Suprapubic skin (tissue), 4 donors: ENCODE results near the gene KRTAP12-2. TPM values are rescaled to one million over a fixed set of nuclear protein-coding genes. Genes with fewer than 3 reads are reported as not detected.

Experiments used
- DNase-seq, 2 donors: peaks; one replicate each; pipeline ENCODE4 v3.0.0-alpha.2; 2019; ENCODE audit warnings: low spot score in 2 of 2
- H3K27ac ChIP-seq: fragments of 200-600 bp; sonication (generic); one replicate; pipeline ENCODE4 v1.5.1; 2019
- H3K27me3 ChIP-seq: fragments of 200-600 bp; sonication (generic); one replicate; pipeline ENCODE4 v1.5.1; 2019
- H3K36me3 ChIP-seq: fragments of 200-600 bp; sonication (generic); one replicate; pipeline ENCODE4 v1.5.1; 2019
- H3K4me1 ChIP-seq: fragments of 200-600 bp; sonication (generic); one replicate; pipeline ENCODE4 v1.5.1; 2019
- H3K4me3 ChIP-seq: fragments of 200-600 bp; sonication (generic); one replicate; pipeline ENCODE4 v1.5.1; 2019; ENCODE audit warnings: mild to moderate bottlenecking
- H3K9me3 ChIP-seq: fragments of 200-600 bp; sonication (generic); one replicate; pipeline ENCODE4 v1.5.1; 2019
- CTCF ChIP-seq, 2 donors: fragments of 200-600 bp in 1 of 2; fragments of 450-650 bp in 1 of 2; sonication (generic) in 1 of 2; IDR thresholded peaks; one replicate each; pipeline ENCODE4 v1.5.1; 2016 to 2019; ENCODE audit warnings: antibody characterized with exemption in 2 of 2, mild to moderate bottlenecking in 1 of 2, moderate library complexity in 1 of 2
- EP300 ChIP-seq: sonication (generic); formaldehyde crosslinking; IDR thresholded peaks from one replicate; pipeline ENCODE4 v1.6.1; 2017; ENCODE audit warnings: antibody characterized with exemption
- POLR2A ChIP-seq, 2 donors: fragments of 450-650 bp; IDR thresholded peaks; one replicate each; pipeline ENCODE4 v1.6.1; 2017; ENCODE audit warnings: antibody characterized with exemption in 2 of 2, mild to moderate bottlenecking in 2 of 2, moderate library complexity in 2 of 2
- POLR2AphosphoS5 ChIP-seq, 3 donors: sonication (generic); formaldehyde crosslinking; IDR thresholded peaks; one replicate each; pipeline ENCODE4 v1.6.1; 2017; ENCODE audit warnings: antibody characterized with exemption in 3 of 3
- WGBS: methylation state at CpG from one replicate; pipeline ENCODE4 v1.1.5; 2018; 5-methylcytosine and 5-hydroxymethylcytosine counted together
- total RNA-seq, 4 donors: library from RNA; depleted of rRNA; stranded (reverse); fragments of >200 nt; gene quantifications; one replicate each; pipeline ENCODE4 v1.1.0, GENCODE V29; 2016

Gene KRTAP12-2
- total RNA-seq, 4 donors from 2014 or later: 5.6 to 29.3 (median 8.2) TPM; not detected in 1

- H3K36me3 ChIP-seq: no peaks in the 10 kb centered on the region
- DNase-seq: peak in 1 of 2 donors; percentile 37
- TF ChIP-seq CTCF (IDR thresholded peaks at IDR 0.05) (no peak), EP300 (no peak), POLR2AphosphoS5 (IDR thresholded peaks at IDR 0.05) (no peak), POLR2A (IDR thresholded peaks at IDR 0.05) (no peak)
- H3K27me3 ChIP-seq: peaks cover 92% of the 10 kb centered on the region
- no peak overlapping the region for H3K27ac ChIP-seq
- 0% methylated on average over 2 of the region's 25 CpGs for WGBS
- H3K4me1 ChIP-seq: peaks cover 39% of the 10 kb centered on the region
- peak overlapping the region; percentile 36 for H3K4me3 ChIP-seq
- H3K9me3 ChIP-seq: no peaks in the 10 kb centered on the region
These were observed 42.2 kb upstream of the KRTAP12-2 start for GRCh38 chr21:44708866-44709425.

DNA sequence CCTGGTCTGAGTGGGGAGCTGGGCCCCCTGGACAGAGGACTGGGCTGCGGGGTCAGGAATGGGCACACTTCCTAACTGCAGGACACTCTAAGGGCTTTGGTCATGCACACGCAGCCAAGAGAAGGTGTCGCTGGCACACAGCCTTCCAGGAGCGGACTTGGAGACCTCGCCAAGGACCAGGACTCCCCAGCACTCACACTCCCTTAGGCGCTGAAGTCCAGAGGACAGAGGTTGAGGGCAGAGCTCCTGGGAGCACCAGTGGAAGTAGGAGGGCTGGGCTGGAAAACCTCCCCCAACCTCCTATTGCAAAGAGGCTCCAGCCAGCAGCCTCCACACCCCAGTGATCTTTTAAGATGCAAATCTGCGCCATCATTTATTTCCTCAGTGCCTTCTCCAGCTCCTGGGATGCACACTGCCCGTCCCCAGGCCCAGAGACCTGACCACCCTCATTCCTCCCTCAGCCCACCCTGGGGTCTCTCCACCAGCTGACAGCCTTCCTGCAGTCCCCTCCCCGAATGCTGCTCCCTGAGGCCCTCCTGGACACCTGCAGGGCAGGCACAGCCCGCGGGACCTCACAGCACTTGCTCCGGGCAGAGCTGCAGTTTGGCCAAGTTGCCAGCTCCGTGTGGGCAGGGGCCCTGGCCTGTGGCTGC, 41.6 kb upstream of the KRTAP12-2 start:
- Histone ChIP-seq H3K27ac (no peak overlapping the region), H3K36me3 (no peaks in the 10 kb centered on the region), H3K9me3 (no peaks in the 10 kb centered on the region), H3K4me1 (peaks cover 39% of the 10 kb centered on the region), H3K27me3 (peaks cover 92% of the 10 kb centered on the region), H3K4me3 (no peak overlapping the region)
- TF ChIP-seq EP300 (no peak), CTCF (IDR thresholded peaks at IDR 0.05) (no peak), POLR2AphosphoS5 (IDR thresholded peaks at IDR 0.05) (no peak), POLR2A (IDR thresholded peaks at IDR 0.05) (no peak)
- peak in 1 of 2 donors; percentile 69 for DNase-seq
- 7% methylated on average over 5 of the region's 13 CpGs for WGBS

DNA sequence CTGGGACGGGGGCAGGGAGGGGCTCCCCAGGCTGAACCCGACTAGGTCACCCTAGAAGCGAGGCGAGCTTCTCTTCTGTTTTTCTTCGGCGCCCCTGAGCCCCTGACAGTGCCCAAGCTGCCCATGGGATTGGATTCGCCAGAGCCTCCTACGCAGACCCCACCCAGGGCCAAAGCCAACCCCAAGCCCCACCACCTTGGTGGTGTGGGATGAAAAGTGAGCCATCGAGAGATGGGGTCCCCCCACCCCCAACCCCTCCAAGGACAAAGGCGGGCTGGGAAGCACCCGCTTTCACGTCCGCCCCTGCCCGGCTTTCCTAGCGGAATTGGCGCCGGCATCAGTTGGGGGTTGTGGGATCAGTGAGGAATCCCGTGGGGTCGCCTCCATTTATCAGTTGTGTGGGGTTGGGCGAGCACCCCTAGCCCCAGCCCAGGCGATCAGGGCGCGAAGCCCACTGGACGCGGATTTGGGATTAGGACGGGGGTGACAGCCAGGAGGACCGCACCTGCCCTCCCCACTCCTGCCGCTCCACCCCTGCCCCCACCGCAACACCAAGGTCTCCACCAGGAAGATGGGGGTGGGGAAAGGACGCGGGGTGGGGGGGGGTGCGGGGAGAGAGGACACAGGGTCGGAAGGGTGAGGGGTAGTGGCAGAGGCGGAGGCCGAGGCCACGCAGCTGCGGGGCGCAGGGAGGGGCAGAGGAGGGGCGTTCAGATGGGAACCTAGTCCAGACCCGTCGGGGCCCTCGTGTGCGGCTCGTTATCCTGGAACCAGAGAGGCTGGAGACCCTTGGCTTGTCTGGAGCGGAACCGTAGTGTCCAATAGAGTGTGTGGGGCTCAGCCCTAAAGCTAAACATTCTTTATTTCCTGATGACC, 40.2 kb upstream of the KRTAP12-2 start:
- peaks cover 36% of the 10 kb centered on the region for H3K4me1 ChIP-seq
- TF ChIP-seq EP300 (no peak), POLR2AphosphoS5 (IDR thresholded peaks at IDR 0.05) (no peak), CTCF (IDR thresholded peaks at IDR 0.05) (no peak), POLR2A (IDR thresholded peaks at IDR 0.05) (no peak)
- no peak overlapping the region for H3K27ac ChIP-seq
- no peak overlapping the region for H3K4me3 ChIP-seq
- H3K9me3 ChIP-seq: no peaks in the 10 kb centered on the region
- WGBS: 56% methylated on average over 23 of the region's 46 CpGs
- no peaks in the 10 kb centered on the region for H3K36me3 ChIP-seq
- peaks cover 92% of the 10 kb centered on the region for H3K27me3 ChIP-seq
- DNase-seq: peak; percentile 41 to 57

GRCh38 chr21:44706026-44706705, 39.4 kb upstream of the KRTAP12-2 start:
- Histone ChIP-seq H3K36me3 (no peaks in the 10 kb centered on the region), H3K9me3 (no peaks in the 10 kb centered on the region), H3K27ac (no peak overlapping the region), H3K4me1 (peaks cover 28% of the 10 kb centered on the region), H3K27me3 (peaks cover 92% of the 10 kb centered on the region), H3K4me3 (no peak overlapping the region)
- WGBS: 48% methylated on average over 54 of the region's 54 CpGs
- TF ChIP-seq CTCF (IDR thresholded peaks at IDR 0.05) (no peak), POLR2AphosphoS5 (IDR thresholded peaks at IDR 0.05) (no peak), EP300 (no peak), POLR2A (IDR thresholded peaks at IDR 0.05) (no peak)
- peak in 1 of 2 donors; percentile 40 for DNase-seq
